ENCODE data around the gene BIRC3.

DNA sequence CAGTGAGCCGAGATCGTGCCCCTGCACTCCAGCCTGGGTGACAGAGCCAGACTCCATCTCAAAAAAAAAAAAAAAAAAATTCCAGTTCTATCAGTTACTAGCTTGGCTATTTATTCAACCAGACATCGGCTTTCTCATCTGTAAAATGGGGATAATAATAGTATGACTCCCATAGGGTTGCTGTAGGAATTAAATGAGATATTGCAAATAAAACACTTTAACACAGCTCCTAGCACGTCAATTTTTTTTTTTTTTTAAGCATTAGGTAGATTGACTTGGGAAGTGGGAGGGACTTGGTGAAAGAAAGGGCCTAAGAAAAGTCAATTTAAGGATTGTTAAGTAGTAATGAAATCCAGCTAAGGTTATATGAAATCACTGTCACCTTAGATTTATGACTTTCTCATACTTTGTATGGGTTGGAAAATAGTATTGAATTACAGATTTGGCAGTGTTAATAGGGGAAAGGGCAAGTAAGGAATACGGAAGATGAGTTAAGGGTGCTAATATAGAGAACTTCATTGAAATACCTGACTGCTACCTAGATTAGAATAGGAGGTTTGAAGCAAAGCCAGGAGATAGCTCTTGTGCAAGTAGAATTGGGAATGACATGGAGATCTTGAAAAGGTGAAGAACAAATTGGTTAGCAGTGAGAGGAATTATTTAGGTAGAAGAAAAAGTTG lies 58.6 kb downstream of the BIRC3 start:
- TF ChIP-seq SIN3A (conservative IDR thresholded peaks at IDR 0.05 in 1 of 2, IDR thresholded peaks at IDR 0.05 in 1 of 2; ENCODE audit: low read depth in 1 of 2, low read length in 2 of 2) (no peak), EP300 (IDR thresholded peaks at IDR 0.05; ENCODE audit: borderline replicate concordance in 1 of 2, low read depth in 2 of 2, low read length in 2 of 2) (no peak), CEBPB (IDR thresholded peaks at IDR 0.05; ENCODE audit: low read depth, low read length) (no peak), POLR2A (IDR thresholded peaks at IDR 0.05; ENCODE audit: control extremely low read depth in 1 of 2, low read depth in 2 of 2, low read length in 2 of 2) (no peak), RAD21 (IDR thresholded peaks at IDR 0.05 in 1 of 2, conservative IDR thresholded peaks at IDR 0.05 in 1 of 2; ENCODE audit: low read depth in 2 of 2, low read length in 2 of 2) (no peak), CTCF (IDR thresholded peaks at IDR 0.05; ENCODE audit: control extremely low read depth in 1 of 3, insufficient read depth in 1 of 3, low read depth in 1 of 3, low read length in 3 of 3) (no peak), SAP30 (IDR thresholded peaks at IDR 0.05; ENCODE audit: insufficient read depth, insufficient replicate concordance, low read length) (no peak)
